Natural killer cell treated with Interleukin-12 subunit alpha and Interleukin-12 subunit beta and Interleukin-15 and Interleukin-18, amount 100 ng/mL, for 72 hours (primary cell): Measurements from ENCODE around the gene KATNB1. TPM values are rescaled to one million over a fixed set of nuclear protein-coding genes. Genes with fewer than 3 reads are reported as not detected.
A peak's percentile ranks its signal among the peaks of the same experiment; 100 is the strongest.
"Not testable (repeated sequence)": the region's sequence is repeated elsewhere in the genome, so short reads cannot be mapped to it uniquely, and the experiment has no call there.

Source experiments
- ATAC-seq, 2 donors: fragments of 150-1000 bp; cut with Tn5 transposase in 1 of 2; sonication (Bioruptor Pico), chemical (Tn5 transposase) in 1 of 2; 2 replicates each; pipeline ENCODE4 v1.10.0; 2021
- DNase-seq: peaks from one replicate; pipeline ENCODE4 v3.0.0; 2022; ENCODE audit warnings: low spot score
- H3K27ac Mint-ChIP-seq, 2 donors: 1 replicate in 1 of 2; 2 replicates in 1 of 2; pipeline ENCODE4 v1.8.0; 2022; ENCODE audit warnings: mixed read lengths in 2 of 2, mild to moderate bottlenecking in 1 of 2, moderate library complexity in 1 of 2
- H3K27me3 Mint-ChIP-seq, 2 donors: 1 replicate in 1 of 2; 2 replicates in 1 of 2; pipeline ENCODE4 v1.8.0; 2022; ENCODE audit warnings: mixed read lengths in 2 of 2
- H3K36me3 Mint-ChIP-seq: one replicate; pipeline ENCODE4 v1.8.0; 2022; ENCODE audit warnings: mixed read lengths
- H3K4me1 Mint-ChIP-seq, 2 donors: 1 replicate in 1 of 2; 2 replicates in 1 of 2; pipeline ENCODE4 v1.8.0; 2022; ENCODE audit warnings: low read depth in 2 of 2, mixed read lengths in 2 of 2, mild to moderate bottlenecking in 1 of 2
- H3K4me3 Mint-ChIP-seq: one replicate; pipeline ENCODE4 v1.8.0; 2022; ENCODE audit warnings: mixed read lengths
- H3K9me3 Mint-ChIP-seq: 2 replicates; pipeline ENCODE4 v1.8.0; 2022; ENCODE audit warnings: mixed read lengths
- total RNA-seq, 2 donors: library from RNA; stranded (reverse); gene quantifications; one replicate each; pipeline ENCODE4 v1.2.3, GENCODE V29; 2022

KATNB1 gene
- total RNA-seq, 2 donors from 2014 or later = 33.7 to 65.3 TPM

DNA sequence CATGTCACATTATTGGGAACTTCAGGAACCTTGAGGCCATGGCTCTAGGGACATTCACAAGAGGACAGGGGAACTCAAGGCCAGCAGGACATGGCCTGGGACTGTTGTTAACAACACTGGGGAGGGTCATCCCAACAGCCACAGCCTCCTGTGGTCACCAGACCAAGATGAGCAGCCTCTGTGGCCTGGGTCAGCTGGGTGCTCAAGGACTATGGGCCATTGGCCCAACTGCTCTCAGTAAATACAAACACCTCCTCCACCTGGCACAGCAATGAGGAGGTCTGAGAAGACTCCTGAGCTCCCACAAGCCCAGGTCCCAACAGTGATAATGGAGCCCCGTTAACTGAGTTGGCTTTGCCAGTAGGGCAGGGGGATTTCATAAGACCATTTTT lies 45.8 kb downstream of the KATNB1 start:
- Mint-ChIP-seq H3K9me3 (no peaks in the 10 kb centered on the region), H3K36me3 (no peaks in the 10 kb centered on the region), H3K27ac (no peak overlapping the region), H3K27me3 (no peaks in the 10 kb centered on the region), H3K4me3 (no peak overlapping the region), H3K4me1 (peaks cover 0 to 6% of the 10 kb centered on the region in 2 donors)
- ATAC-seq = no peak
- DNase-seq = no peak

DNA sequence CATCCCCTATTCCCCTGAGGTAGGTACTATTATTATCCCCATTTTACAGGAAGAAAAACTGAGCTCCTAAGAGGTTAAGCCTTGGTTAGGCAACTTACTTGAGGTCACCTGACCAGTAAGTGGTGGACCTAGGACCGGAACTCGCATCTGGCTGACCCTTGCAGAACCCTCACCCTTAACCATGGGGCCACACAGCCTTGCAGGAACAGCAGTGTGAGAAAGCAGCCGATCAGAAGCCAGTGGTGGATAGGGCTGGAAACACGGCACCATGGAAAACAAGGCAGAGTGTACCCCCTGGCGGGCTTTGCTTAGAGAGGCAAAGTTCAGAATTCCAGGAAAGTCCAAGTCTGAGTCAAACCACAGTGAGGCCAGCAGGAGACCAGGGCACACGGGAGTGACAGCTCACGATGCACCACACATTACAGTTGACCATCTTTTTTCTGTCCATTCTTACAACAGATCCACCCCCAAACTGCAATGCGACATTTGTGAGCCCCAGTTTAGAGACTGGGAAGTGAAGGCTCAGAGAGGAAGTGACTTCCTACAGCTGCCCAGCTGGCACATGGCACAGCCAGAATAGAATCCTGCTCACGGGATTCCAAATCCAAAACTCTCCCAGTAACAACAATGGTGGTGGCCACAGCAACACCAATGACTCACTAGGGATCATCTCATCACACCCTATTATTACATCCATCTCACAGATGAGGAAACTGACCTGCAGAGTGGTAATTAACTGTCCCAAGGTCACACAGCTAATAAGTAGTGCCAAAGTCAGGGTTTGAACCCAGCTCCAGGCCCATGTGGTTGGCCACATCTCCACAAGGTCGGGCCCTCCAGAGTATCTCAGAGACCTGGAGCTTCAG lies 46.4 kb downstream of the KATNB1 start:
- H3K27me3 Mint-ChIP-seq = no peaks in the 10 kb centered on the region
- no peak overlapping the region for H3K27ac Mint-ChIP-seq
- no peaks in the 10 kb centered on the region for H3K36me3 Mint-ChIP-seq
- H3K4me1 Mint-ChIP-seq = peaks cover 0 to 6% of the 10 kb centered on the region in 2 donors
- no peak for DNase-seq
- no peak for ATAC-seq
- H3K4me3 Mint-ChIP-seq = no peak overlapping the region
- H3K9me3 Mint-ChIP-seq = no peaks in the 10 kb centered on the region

DNA sequence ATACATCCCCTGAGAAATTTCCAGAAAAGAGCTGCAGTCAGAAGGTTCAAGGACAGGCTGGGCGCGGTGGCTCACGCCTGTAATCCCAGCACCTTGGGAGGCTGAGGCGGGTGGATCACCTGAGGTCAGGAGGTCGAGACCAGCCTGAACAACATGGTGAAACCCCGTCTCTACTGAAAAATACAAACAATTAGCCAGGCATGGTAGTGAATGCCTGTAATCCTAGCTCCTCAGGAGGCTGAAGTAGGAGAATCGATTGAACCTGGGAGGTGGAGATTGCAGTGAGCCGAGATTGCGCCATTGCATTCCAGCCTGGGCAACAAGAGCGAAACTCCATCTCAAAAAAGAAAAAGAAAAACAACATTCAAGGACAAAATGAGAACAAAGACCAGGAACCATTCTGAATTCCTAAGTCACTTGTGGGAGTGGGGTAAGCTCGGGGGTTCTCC lies 47.1 kb downstream of the KATNB1 start:
- not testable (repeated sequence) for H3K4me1 Mint-ChIP-seq, H3K9me3 Mint-ChIP-seq, H3K36me3 Mint-ChIP-seq, H3K27me3 Mint-ChIP-seq, H3K27ac Mint-ChIP-seq, ATAC-seq, H3K4me3 Mint-ChIP-seq
- DNase-seq = peak; percentile 15

DNA sequence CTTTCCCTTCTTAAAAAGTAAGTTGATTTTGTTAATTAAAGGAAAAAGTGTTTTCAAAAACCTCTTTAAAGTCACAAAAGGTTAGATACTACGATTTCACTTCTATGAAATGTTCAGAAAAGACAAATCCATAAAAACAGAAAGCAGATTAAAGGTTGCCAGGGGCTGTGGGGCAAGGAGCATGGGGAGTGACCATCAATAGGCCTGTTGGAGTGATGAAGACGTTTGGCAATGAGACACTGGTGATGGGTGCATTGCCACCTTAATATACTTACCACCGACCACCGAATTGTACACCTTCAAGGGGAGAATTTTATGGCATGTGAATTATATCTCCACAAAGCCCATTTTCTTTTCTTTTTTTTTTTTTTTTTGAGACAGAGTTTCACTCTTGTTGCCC lies 47.5 kb downstream of the KATNB1 start:
- DNase-seq (no peak), ATAC-seq (no peak)
- H3K4me3 Mint-ChIP-seq = no peak overlapping the region
- no peaks in the 10 kb centered on the region for H3K9me3 Mint-ChIP-seq
- H3K4me1 Mint-ChIP-seq = peaks cover 0 to 6% of the 10 kb centered on the region in 2 donors
- no peak overlapping the region for H3K27ac Mint-ChIP-seq
- no peaks in the 10 kb centered on the region for H3K36me3 Mint-ChIP-seq
- no peaks in the 10 kb centered on the region for H3K27me3 Mint-ChIP-seq

DNA sequence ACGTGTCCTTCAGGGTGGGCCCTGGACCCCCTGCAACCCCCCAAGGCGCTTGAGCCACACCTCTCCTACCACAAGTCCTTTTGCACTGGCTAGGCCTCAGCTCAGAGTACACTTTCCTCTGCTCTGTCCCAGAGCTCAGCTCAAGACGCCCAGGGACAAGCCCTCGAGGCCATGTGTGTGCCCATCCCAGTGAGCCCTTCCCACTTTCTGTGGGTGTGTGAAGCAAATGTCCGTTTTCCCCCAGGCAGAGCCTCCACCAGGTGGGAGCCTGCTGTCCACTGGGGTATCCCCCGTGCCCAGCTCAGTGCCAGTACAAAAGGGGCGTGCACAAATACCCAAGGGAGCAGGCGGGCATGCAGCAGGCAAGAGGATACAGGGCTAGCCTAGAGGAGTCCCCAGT lies 48.3 kb downstream of the KATNB1 start:
- Mint-ChIP-seq H3K4me3 (no peak overlapping the region), H3K9me3 (no peaks in the 10 kb centered on the region), H3K27ac (no peak overlapping the region), H3K27me3 (no peaks in the 10 kb centered on the region), H3K4me1 (peaks cover 0 to 6% of the 10 kb centered on the region in 2 donors), H3K36me3 (no peaks in the 10 kb centered on the region)
- ATAC-seq (no peak), DNase-seq (peak; percentile 55)

DNA sequence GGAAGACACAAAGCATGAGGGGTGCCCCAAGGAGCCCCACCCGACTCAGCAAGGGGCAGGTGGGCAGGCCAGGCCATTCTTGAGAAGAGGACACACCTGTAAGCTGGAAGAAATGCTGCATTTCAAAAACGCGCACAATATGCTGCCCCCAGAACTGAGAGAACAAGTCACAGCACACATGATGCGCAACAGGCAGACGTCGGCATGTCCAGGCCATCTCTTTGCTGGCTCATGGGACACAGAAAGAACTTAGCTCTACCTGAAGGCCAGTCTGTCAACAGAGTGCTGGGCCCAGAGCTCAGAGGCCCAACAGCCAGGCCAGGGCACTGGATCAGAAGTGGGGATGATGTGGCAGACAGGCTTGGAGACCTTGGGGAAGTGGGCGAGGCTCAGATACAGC lies 48.8 kb downstream of the KATNB1 start:
- no peak for ATAC-seq
- no peaks in the 10 kb centered on the region for H3K36me3 Mint-ChIP-seq
- H3K4me3 Mint-ChIP-seq = no peak overlapping the region
- peak; percentile 15 for DNase-seq
- H3K9me3 Mint-ChIP-seq = no peaks in the 10 kb centered on the region
- no peaks in the 10 kb centered on the region for H3K27me3 Mint-ChIP-seq
- no peak overlapping the region for H3K27ac Mint-ChIP-seq
- peaks cover 0 to 6% of the 10 kb centered on the region in 2 donors for H3K4me1 Mint-ChIP-seq

DNA sequence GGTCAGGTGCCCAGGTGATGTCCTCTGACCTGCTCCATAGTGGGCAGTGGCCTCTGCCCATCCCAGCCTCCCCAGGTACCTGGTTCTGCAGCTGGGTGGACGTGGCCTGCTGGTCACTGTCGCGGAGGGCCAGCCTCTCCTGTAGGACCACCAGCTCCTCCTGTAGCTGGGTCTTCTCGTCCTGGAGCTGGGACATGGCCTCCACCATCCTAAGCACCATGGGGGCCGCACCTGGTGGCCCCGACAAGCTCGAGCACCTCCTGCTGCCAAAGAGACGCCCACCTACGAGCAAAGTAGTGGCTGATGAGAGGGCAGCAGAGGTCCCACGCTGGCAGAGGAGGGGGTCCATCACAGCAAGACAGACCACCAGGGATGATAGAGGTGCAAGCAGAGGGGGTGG lies 49.8 kb downstream of the KATNB1 start:
- H3K27ac Mint-ChIP-seq = no peak overlapping the region
- no peaks in the 10 kb centered on the region for H3K27me3 Mint-ChIP-seq
- H3K9me3 Mint-ChIP-seq = no peaks in the 10 kb centered on the region
- no peak overlapping the region for H3K4me3 Mint-ChIP-seq
- ATAC-seq = no peak
- H3K36me3 Mint-ChIP-seq = no peaks in the 10 kb centered on the region
- peak; percentile 46 for DNase-seq
- peaks cover 0 to 6% of the 10 kb centered on the region in 2 donors for H3K4me1 Mint-ChIP-seq

DNA sequence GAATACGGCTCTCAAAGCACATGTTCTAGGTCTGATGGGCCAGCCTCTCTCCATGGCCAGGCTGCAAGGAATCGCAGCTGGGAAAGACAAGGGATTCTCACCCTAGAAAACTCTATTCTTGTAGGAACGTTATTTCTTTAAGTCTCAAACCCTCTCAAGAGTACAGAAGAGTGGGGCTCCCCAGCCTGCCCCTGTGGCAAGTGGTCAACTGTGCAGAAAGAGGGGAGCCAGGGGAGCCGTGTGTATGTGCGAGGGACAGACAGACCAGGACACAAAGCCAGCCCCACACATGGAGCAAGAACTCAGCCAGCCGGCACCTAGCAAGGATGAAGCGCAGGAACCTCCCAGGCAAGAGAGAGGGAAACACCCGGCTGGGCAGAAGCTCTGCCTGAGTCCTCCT lies 50.4 kb downstream of the KATNB1 start:
- H3K4me1 Mint-ChIP-seq = peaks cover 0 to 6% of the 10 kb centered on the region in 2 donors
- H3K4me3 Mint-ChIP-seq = no peak overlapping the region
- no peaks in the 10 kb centered on the region for H3K9me3 Mint-ChIP-seq
- H3K36me3 Mint-ChIP-seq = no peaks in the 10 kb centered on the region
- no peak overlapping the region for H3K27ac Mint-ChIP-seq
- ATAC-seq (no peak), DNase-seq (peak; percentile 49)
- H3K27me3 Mint-ChIP-seq = no peaks in the 10 kb centered on the region

DNA sequence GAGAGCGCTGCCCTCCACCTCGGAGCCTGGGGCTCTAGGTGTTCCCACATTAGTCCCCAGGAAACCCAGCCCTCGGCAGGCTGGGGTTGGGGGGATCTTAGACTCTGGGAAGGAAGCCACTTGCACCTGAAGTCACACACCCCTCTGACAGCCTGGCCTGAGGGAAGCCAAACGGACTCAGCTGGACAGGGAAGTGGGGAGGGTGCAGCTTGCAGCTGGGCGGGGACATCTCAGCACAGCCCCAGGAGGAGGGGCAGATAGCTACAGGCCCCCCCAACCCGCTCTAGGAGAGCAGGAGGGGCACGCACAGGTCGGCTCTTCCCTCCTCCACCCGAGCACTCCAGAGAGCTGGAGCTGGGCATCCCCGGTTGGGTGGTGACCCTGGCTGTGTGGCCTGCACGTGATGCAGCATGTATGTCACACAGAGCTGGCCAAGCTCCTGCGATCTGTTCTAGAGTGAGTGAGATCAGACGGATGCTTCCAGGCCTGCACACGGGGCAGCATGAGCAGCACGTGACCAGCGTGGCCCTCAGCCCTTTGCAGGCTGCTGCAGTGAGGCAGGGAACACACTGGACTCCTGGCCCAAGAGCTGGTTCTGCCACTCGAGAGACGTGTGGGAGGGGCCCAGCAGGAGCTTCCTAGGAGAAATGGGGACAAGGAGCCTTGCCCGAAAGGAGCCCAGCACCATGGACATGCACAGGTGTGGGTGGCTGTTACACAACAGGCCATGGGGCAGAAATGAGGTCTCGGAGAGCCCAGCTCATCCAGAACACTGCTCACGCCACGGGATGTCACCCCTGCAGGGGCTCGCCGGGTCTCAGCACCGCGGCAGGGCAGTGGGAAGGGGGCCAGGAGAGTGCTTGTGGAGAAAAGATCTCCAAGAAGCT lies 51.3 kb downstream of the KATNB1 start:
- H3K36me3 Mint-ChIP-seq = no peaks in the 10 kb centered on the region
- DNase-seq = peak; percentile 40
- no peak overlapping the region for H3K27ac Mint-ChIP-seq
- H3K4me3 Mint-ChIP-seq = no peak overlapping the region
- H3K4me1 Mint-ChIP-seq = peaks cover 0 to 6% of the 10 kb centered on the region in 2 donors
- H3K27me3 Mint-ChIP-seq = no peaks in the 10 kb centered on the region
- peak in 1 of 2 donors; percentile 21 for ATAC-seq
- H3K9me3 Mint-ChIP-seq = no peaks in the 10 kb centered on the region

DNA sequence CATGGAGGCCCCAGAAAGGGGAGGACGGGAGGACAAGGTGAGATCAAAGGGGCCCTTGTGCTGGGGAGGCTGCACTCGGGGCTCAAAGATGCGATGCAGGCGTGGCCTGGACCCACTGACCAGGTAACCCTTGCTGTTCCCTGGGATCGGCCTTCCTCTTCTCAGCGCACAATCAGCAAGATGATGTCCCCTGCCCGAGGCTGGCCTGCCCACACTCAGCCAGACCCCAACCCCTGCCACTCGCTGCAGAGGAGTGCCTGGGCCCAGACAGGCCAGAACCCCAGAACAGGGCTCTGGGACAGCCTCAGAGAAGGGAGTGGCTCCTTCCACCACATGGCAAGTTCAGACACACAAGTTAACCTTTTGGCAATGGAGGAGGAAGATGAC lies 51.9 kb downstream of the KATNB1 start:
- no peaks in the 10 kb centered on the region for H3K9me3 Mint-ChIP-seq
- no peak overlapping the region for H3K27ac Mint-ChIP-seq
- H3K4me3 Mint-ChIP-seq = no peak overlapping the region
- no peaks in the 10 kb centered on the region for H3K27me3 Mint-ChIP-seq
- peak; percentile 28 for DNase-seq
- H3K4me1 Mint-ChIP-seq = peaks cover 0 to 6% of the 10 kb centered on the region in 2 donors
- ATAC-seq = no peak
- H3K36me3 Mint-ChIP-seq = no peaks in the 10 kb centered on the region

DNA sequence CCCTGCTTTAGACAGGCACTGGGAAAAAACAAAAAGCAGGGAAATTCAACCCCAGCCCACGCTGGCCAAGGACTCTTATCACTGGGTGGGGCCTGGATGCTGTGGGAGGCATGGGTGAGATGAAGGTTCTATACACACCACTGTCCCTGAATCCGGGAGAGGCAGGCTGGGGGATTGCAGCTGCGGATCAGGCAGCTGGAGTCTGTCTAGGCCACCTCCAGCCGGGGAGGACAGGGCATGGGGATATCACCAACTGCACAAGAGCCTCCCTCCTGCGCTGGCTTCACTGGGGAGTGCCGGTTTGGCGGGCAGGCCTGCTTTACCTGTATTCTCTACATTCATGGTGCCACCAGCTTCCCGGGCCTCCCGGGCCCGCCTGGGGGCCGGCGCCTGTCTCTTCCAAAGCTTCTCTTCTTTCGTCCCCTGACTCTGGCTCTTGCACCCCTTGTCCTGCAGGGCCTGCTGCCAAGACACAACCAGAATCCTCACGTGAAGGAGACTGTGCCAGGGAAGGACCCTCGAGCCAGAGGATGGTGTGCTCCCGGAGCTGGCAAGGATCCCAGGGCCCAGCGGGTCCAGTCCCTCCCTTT lies 52.8 kb downstream of the KATNB1 start:
- peaks cover 0 to 3% of the 10 kb centered on the region in 2 donors for H3K4me1 Mint-ChIP-seq
- H3K27ac Mint-ChIP-seq = no peak overlapping the region
- no peaks in the 10 kb centered on the region for H3K9me3 Mint-ChIP-seq
- no peaks in the 10 kb centered on the region for H3K27me3 Mint-ChIP-seq
- ATAC-seq (no peak), DNase-seq (no peak)
- H3K36me3 Mint-ChIP-seq = no peaks in the 10 kb centered on the region
- H3K4me3 Mint-ChIP-seq = no peak overlapping the region

DNA sequence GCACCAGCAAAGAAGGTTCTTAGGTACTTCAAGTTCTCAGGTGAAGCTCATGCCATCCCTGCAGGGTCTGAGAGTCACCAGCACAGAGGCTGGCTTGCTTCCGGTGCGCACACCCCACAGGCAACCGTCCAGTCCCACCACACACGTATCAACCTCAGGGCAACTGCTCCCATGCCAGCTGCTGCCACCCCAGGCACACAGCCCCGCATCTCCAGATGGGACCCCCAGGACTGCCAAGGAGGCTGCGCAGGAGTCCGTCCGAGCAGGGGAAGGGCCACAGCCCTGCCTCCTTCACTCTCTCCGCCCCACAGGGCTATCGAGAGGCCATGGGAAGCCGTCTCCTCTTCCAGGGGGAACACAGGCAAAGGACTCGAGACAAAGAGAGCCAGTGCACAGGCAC lies 53.4 kb downstream of the KATNB1 start:
- no peak overlapping the region for H3K27ac Mint-ChIP-seq
- H3K27me3 Mint-ChIP-seq = no peaks in the 10 kb centered on the region
- H3K36me3 Mint-ChIP-seq = no peaks in the 10 kb centered on the region
- H3K4me1 Mint-ChIP-seq = peaks cover 0 to 3% of the 10 kb centered on the region in 2 donors
- ATAC-seq (no peak), DNase-seq (no peak)
- H3K9me3 Mint-ChIP-seq = no peaks in the 10 kb centered on the region
- no peak overlapping the region for H3K4me3 Mint-ChIP-seq

DNA sequence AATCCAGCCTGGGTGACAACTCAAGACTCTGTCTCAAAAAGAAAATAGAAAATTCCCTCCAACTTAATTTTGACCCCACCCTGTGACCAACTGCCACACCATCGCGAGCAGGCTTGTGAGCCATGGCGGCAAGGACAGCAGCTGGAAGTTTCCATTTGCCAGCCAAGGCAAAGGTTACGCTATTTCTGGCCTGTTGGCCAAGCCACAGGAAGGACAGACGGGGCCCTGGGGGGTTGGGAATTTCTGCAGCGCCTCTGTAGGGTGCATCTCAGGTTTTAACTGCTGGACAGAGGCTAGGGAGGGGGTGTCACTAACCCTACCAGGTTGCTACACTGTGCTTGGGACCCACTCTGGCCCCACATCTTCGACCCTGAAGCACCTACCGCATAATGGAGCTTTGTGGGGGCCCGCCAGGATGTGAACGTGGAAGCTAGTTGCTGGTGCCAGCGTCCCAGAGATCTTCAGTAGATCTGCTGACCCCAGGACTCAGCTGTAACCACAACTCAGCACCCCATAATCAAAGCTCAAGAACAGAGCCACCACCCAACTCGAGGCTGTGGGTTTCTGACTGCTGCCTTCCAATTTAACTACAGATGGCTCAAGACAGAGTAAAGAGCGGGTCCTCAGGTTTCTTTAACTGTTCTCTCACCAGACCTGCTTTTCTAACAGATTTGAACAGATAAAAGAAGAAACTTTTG lies 55.8 kb downstream of the KATNB1 start:
- Mint-ChIP-seq H3K9me3 (no peaks in the 10 kb centered on the region), H3K27me3 (no peaks in the 10 kb centered on the region)
- ATAC-seq = no peak

More for the DNA sequence above, 55.8 kb downstream of the KATNB1 start:
- no peaks in the 10 kb centered on the region for H3K36me3 Mint-ChIP-seq
- no peaks in the 10 kb centered on the region for H3K4me1 Mint-ChIP-seq
- H3K27ac Mint-ChIP-seq = peak overlapping the region in 1 of 2 donors; percentile 73
- no peak overlapping the region for H3K4me3 Mint-ChIP-seq
- DNase-seq = no peak
